Ramos (cell line): Measurements from ENCODE around the gene AGO3.

Source experiments
- in situ Hi-C: fragments of 300-500 bp; cut with MboI; formaldehyde crosslinking; loops from one replicate; pipeline ENCODE4 v1.14.3; 2022; ENCODE audit warnings: low sequenced_read_pairs; ENCODE audit not compliant: unreplicated experiment

AGO3 gene

GRCh38 chr1:36115200-36115669 is 184.3 kb downstream of the AGO3 start:
- in situ Hi-C loops = no loop called here

- in situ Hi-C loops = no loop called here
Observed at GRCh38 chr1:36115931-36116330, 185.0 kb downstream of the AGO3 start.

GRCh38 chr1:36116901-36117300 is 186.0 kb downstream of the AGO3 start:
- in situ Hi-C loops = no loop called here

- in situ Hi-C loops = no loop called here
Observed at GRCh38 chr1:36118447-36119204, 187.7 kb downstream of the AGO3 start.

GRCh38 chr1:36119456-36119855 is 188.6 kb downstream of the AGO3 start:
- in situ Hi-C loops = no loop called here
